Muscle of leg (tissue), 16 donors: ENCODE results near the gene PCGF1. TPM values are rescaled to one million over a fixed set of nuclear protein-coding genes. Genes with fewer than 3 reads are reported as not detected.
A peak's percentile ranks its signal among the peaks of the same experiment; 100 is the strongest.

Source experiments
- DNase-seq: peaks from one replicate; pipeline ENCODE4 v3.0.0; 2013
- H3K27ac ChIP-seq: one replicate; pipeline ENCODE4 v1.5.1; 2013; ENCODE audit warnings: mild to moderate bottlenecking, low read length, control low read depth
- H3K27me3 ChIP-seq: one replicate; pipeline ENCODE4 v1.6.1; 2013; ENCODE audit warnings: low read length; ENCODE audit not compliant: control insufficient read depth, insufficient read depth
- H3K36me3 ChIP-seq: one replicate; pipeline ENCODE4 v1.6.1; 2013; ENCODE audit warnings: low read length; ENCODE audit not compliant: control insufficient read depth, insufficient read depth
- H3K4me1 ChIP-seq: one replicate; pipeline ENCODE4 v1.6.1; 2013; ENCODE audit warnings: low read length; ENCODE audit not compliant: control insufficient read depth, insufficient read depth
- H3K4me3 ChIP-seq: one replicate; pipeline ENCODE4 v1.5.1; 2013; ENCODE audit warnings: low read length, control low read depth
- H3K9me3 ChIP-seq: replicated peaks from 2 replicates; pipeline ENCODE4 v1.6.1; 2013; ENCODE audit warnings: low read depth, low read length; ENCODE audit not compliant: control insufficient read depth
- WGBS: methylation state at CpG from one replicate; pipeline ENCODE4 v1.1.5; 2013; ENCODE audit warnings: missing lambda C conversion rate; ENCODE audit not compliant: insufficient coverage; 5-methylcytosine and 5-hydroxymethylcytosine counted together
- long read RNA-seq, 11 donors: transcript quantifications; one replicate each; lab custom pipeline, GENCODE V29; 2026
- polyA plus RNA-seq, 8 donors: library from polyadenylated mRNA; unstranded; fragments of 120-200 nt; gene quantifications; one replicate each; pipeline versions ENCODE4 v1.2.1 to v1.2.3, GENCODE V29; 2013; ENCODE audit warnings: inconsistent platforms in 1 of 8, low replicate concordance in 1 of 8; ENCODE audit not compliant: insufficient read length in 8 of 8, insufficient read depth in 1 of 8
- total RNA-seq: library from RNA; stranded (reverse); fragments of 120-200 nt; gene quantifications from one replicate; pipeline ENCODE4 v1.2.4, GENCODE V29; 2013

PCGF1 gene
- 11.4 TPM for total RNA-seq
- 10 to 100 TPM; 11.6 to 16.3 (median 13.2) TPM for polyA plus RNA-seq
- long read RNA-seq, donor 1, partial matches to known transcripts = 0 of 5 reads
- long read RNA-seq, donor 1, other reads (novel, unspliced or antisense) = 0 of 5 reads
- long read RNA-seq, donor 2 = 0 reads
- long read RNA-seq, donor 3, partial matches to known transcripts = 0 of 2 reads
- long read RNA-seq, donor 3, other reads (novel, unspliced or antisense) = 0 of 2 reads
- long read RNA-seq, donor 4, partial matches to known transcripts = 0 of 1 reads
- long read RNA-seq, donor 4, other reads (novel, unspliced or antisense) = 0 of 1 reads
- long read RNA-seq, donor 5, transcript PCGF1-201 (9 exons, 1,792 nt) = major isoform, 6 of 11 reads
- long read RNA-seq, donor 5, transcript PCGF1-204 (8 exons, 1,056 nt) = minor isoform, 5 of 11 reads
- long read RNA-seq, donor 5, partial matches to known transcripts = 0 of 11 reads
- long read RNA-seq, donor 5, other reads (novel, unspliced or antisense) = 0 of 11 reads
- long read RNA-seq, donor 6, partial matches to known transcripts = 0 of 6 reads
- long read RNA-seq, donor 6, other reads (novel, unspliced or antisense) = 0 of 6 reads
- long read RNA-seq, donor 7, transcript PCGF1-204 (8 exons, 1,056 nt) = major isoform, 5 of 9 reads
- long read RNA-seq, donor 7, partial matches to known transcripts = 0 of 9 reads
- long read RNA-seq, donor 7, other reads (novel, unspliced or antisense) = 0 of 9 reads
- long read RNA-seq, donor 8, partial matches to known transcripts = 0 of 7 reads
- long read RNA-seq, donor 8, other reads (novel, unspliced or antisense) = 0 of 7 reads
- long read RNA-seq, donor 9, partial matches to known transcripts = 0 of 4 reads
- long read RNA-seq, donor 9, other reads (novel, unspliced or antisense) = 0 of 4 reads
- long read RNA-seq, donor 10, partial matches to known transcripts = 0 of 6 reads
- long read RNA-seq, donor 10, other reads (novel, unspliced or antisense) = 0 of 6 reads
- long read RNA-seq, donor 11, partial matches to known transcripts = 0 of 4 reads
- long read RNA-seq, donor 11, other reads (novel, unspliced or antisense) = 0 of 4 reads

DNA sequence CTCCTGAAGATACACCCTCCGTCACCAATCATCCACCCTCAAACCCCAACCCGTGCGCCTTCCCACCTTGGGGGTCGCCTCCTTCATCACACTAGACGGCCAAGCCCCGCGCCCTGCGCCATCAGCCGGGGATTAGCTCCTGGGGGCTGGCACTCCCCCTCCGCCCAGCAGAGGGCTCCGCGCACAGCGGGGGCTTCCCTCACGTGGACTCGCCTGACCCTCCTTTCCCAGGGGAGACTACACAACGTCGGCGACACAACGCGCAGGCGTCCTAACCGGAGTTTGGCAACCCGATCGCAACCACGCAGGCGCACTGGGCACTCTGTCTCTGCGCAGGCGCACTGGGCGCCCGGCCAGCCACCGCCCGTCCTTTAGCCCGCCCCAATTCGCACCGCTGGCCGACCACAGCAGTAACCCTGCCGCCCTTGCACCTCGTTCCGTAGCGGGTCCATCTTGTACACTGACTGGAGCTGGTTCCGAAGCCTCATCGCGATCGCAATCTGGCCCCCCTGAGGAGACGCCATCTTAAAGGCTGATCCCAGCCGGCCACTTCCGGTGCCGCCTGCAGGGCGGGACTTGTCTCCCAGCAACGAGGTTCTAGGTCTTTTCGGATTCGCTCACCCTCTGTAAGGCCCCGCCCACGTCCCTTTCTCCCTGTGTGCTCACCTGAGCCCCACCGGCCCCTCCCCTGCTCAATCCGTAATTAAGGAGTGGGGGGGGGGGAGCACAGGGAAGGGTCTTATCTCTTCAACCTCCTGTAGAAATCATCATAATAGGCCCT lies at the start of gene PCGF1:
Gene PCGF1 (minus strand): TSS at position 551 of the 781 bp plus-strand sequence. CDS start 27 bp downstream, at position 524.
- WGBS = under 1% methylated on average over 49 of the region's 56 CpGs

DNA sequence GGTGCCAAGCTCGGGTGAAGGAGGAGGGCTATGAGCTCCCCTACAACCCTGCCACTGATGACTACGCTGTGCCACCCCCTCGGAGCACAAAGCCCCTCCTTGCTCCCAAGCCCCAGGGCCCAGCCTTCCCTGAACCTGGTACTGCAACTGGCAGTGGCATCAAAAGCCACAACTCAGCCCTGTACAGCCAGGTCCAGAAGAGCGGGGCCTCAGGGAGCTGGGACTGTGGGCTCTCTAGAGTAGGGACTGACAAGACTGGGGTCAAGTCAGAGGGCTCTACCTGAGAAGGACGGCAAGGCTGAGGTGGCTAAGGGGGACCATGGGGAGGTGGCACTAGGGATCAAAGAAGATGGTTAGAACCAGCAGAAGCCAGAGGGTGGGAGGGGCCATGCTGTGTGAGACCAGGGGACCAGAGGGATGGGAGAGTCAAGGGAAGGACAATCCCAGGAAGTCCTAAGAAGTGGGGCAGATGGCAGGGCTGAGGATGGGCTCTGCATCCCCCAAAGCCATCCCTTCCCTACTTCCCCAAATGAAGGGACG lies 49.4 kb upstream of the PCGF1 start:
- DNase-seq = no peak

More for the DNA sequence above, at the start of gene PCGF1:
- H3K27ac ChIP-seq = peak within 1 kb of the TSS; percentile 100
- DNase-seq = peak; percentile 99
- peak within 1 kb of the TSS; percentile 96 for H3K4me3 ChIP-seq
- peaks cover 16% of the 10 kb centered on the region for H3K36me3 ChIP-seq
- peaks cover 45% of the 10 kb centered on the region for H3K4me1 ChIP-seq
- peaks cover 68% of the 10 kb centered on the region for H3K27me3 ChIP-seq
- H3K9me3 ChIP-seq = no peaks in the 10 kb centered on the region

DNA sequence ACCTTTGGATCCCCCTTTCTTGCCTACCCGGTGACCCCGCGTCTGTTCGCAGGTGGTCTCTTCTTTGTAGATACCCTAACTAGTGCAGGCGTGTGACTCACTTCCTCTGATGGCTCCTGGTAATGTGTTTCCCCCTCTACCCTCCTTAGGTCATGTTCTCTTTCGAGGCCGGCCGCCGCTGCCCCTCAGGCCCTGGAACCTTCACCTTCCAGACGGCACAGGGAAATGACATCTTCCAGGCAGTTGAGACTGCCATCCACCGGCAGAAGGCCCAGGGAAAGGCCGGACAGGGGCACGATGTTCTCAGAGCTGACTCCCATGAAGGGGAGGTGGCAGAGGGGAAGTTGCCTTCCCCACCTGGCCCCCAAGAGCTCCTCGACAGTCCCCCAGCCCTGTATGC lies 48.7 kb upstream of the PCGF1 start:
- peak; percentile 6 for DNase-seq
- H3K4me3 ChIP-seq = no peak overlapping the region
- no peak overlapping the region for H3K27ac ChIP-seq
- peaks cover 23% of the 10 kb centered on the region for H3K4me1 ChIP-seq
- H3K9me3 ChIP-seq = no peaks in the 10 kb centered on the region
- WGBS = 85% methylated on average over 5 of the region's 14 CpGs
- H3K36me3 ChIP-seq = peaks cover 6% of the 10 kb centered on the region
- peaks cover 10% of the 10 kb centered on the region for H3K27me3 ChIP-seq

More for the DNA sequence above, 49.4 kb upstream of the PCGF1 start:
- Histone ChIP-seq H3K9me3 (no peaks in the 10 kb centered on the region), H3K27me3 (peaks cover 13% of the 10 kb centered on the region), H3K4me1 (peaks cover 23% of the 10 kb centered on the region), H3K27ac (no peak overlapping the region), H3K4me3 (no peak overlapping the region), H3K36me3 (peaks cover 4% of the 10 kb centered on the region)
- WGBS = 94% methylated on average over 2 of the region's 6 CpGs

DNA sequence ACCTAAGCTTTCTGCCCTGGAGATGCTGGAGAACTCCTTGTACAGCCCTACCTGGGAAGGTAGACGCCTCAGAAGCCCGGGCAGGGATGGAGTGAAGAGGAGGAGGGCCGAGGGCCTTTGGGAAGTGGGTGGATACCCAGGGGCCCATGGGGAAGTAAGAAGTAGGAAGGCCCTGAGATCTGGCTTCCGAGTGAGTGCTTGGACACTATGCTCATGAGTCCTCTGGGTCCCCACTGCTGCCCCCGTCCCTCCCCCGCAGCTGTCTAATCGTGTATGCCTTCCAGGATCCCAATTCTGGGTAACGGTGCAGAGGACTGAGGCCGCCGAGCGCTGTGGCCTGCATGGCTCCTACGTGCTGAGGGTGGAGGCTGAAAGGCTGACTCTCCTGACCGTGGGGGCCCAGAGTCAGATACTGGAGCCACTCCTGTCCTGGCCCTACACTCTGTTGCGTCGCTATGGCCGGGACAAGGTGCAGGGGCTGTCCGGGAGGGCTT lies 48.2 kb upstream of the PCGF1 start:
- peak; percentile 42 for DNase-seq
- WGBS = 43% methylated on average over 14 of the region's 17 CpGs
- H3K27me3 ChIP-seq = peaks cover 9% of the 10 kb centered on the region
- no peak overlapping the region for H3K27ac ChIP-seq
- H3K9me3 ChIP-seq = no peaks in the 10 kb centered on the region
- H3K36me3 ChIP-seq = peaks cover 6% of the 10 kb centered on the region
- H3K4me1 ChIP-seq = peaks cover 23% of the 10 kb centered on the region
- peak overlapping the region; percentile 71 for H3K4me3 ChIP-seq

DNA sequence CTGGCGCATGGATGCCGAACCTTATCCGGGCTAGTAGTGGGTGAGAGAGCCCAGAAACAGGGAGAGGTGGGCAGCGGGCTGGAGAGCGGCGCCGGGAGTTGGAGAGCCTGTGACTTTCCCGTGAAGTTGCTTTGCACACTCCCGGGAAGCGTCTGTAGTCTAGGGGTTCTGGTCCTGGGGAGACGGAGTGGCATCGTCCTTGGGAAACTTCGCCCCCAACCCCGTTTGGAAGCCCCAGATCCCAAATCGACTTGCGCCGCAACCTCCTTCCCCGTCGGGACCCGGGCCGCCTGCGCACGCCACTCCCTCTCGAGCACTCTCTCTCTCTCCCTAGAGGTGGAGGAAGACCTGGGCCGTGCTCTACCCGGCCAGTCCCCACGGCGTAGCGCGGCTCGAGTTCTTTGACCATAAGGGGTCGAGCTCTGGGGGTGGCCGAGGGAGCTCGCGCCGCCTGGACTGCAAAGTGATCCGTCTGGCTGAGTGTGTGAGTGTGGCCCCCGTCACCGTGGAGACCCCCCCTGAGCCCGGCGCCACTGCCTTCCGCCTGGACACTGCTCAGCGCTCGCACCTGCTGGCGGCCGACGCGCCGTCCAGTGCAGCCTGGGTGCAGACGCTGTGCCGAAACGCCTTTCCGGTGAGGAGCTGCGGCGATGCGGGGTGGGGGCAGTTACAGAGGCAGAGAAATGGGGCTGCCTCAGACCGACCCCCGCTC lies 47.5 kb upstream of the PCGF1 start:
- DNase-seq = peak; percentile 53
- Histone ChIP-seq H3K27ac (peak overlapping the region; percentile 42), H3K36me3 (peaks cover 6% of the 10 kb centered on the region), H3K9me3 (no peaks in the 10 kb centered on the region), H3K4me1 (peaks cover 26% of the 10 kb centered on the region), H3K4me3 (peak overlapping the region; percentile 71), H3K27me3 (peaks cover 4% of the 10 kb centered on the region)
- under 1% methylated on average over 36 of the region's 58 CpGs for WGBS

DNA sequence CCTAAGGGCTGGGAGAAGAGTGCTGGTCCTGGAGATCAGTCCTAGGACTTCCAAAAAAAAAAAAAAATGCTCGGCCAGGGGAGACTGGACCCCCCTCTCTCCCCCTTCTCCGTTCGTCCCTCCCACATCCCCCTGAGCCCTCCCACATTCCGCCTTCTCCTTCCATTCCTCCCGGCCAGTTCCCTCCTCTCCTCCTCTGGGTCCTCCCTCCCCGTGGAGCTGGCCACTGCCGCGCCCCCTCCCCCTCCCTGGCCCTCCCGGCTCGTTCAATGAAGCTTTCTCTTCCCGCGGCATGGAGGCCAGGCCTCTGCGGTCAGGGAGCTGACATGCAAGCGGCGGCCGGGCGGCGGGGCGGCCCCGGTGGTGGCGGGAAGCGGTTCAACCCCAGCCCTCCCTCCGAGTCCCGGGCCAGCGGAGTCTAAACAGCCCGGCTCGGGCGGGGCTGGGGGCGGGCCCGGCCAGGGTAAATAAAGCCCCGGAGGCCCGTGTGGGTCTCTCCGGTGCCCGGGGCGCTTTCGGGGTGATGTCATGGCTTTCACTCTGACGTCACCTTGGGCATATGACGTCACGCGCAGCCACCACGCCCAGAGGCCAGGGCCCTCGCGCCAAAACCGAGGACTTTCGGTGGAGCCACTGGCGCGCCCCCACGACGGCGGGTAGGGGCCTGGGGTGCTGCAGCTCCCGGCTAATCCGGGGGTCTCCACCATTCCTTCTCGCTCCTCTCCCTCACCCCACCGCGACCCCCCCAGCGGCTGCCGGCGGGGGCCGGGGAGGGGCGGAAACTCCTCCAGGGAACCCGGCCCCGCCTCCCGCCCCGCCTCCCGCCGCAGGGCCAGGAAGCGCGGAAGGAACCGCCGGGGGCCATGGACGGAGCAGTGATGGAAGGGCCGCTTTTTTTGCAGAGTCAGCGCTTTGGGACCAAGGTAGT lies 46.7 kb upstream of the PCGF1 start, which contains the start of the genes DOK1 and LOXL3:
Gene DOK1 (plus strand): TSS at position 829 of the 928 bp plus-strand sequence. CDS start 35 bp downstream, at position 864.
Gene LOXL3 (minus strand): TSS at position 51 of the 928 bp plus-strand sequence. CDS start 1,308 bp downstream, outside the sequence.
- WGBS = under 1% methylated on average over 66 of the region's 73 CpGs
- Histone ChIP-seq H3K27me3 (peaks cover 7% of the 10 kb centered on the region), H3K4me1 (peaks cover 34% of the 10 kb centered on the region), H3K4me3 (peak within 1 kb of the TSS; percentile 71), H3K9me3 (no peaks in the 10 kb centered on the region), H3K27ac (peak within 1 kb of the TSS; percentile 67), H3K36me3 (peaks cover 6% of the 10 kb centered on the region)
- DNase-seq = peak; percentile 96

DNA sequence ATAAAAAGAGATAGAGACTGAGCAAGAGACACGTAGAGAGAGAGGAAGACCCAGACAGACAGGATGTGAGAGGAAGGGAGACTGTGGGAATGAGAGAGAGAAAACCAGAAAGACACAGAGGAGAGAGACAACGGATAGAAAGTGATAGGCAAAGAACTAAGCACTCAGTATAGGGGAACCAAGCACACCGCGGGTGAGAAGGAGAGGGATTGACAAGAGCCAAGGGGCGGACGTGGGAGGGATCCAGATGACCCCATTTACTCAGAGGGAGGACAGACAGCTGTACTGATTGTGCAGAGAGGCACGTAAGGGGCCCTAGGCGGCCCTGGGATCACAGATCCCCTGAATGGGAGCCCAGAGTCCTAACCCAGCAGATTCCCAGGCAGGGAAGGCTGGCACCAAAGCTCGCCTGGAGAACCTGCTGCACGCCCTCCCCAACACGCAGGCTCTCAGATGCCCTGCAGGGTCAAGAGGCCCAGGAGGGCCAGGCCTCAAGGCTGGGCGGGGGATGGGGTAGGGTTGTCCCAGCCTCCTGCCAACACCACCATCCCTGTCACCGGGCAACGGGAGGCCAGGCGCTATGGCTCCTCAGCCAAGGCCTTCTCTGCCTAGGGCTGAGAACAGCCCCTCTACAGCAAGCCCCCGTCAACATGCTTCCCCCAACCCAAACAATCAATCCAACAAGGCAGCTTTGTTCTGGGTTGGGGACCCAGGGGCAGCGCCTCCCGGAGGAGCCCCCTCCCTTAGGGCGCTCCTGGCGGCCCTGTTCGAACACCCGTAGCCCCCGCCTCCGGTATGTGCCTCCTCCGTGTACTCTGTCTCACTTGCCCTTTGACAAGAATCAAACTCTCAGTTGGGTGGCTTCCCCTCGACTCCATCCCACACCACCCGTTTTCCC lies 45.7 kb upstream of the PCGF1 start:
- peaks cover 6% of the 10 kb centered on the region for H3K36me3 ChIP-seq
- H3K27ac ChIP-seq = peak overlapping the region; percentile 67
- H3K4me1 ChIP-seq = peaks cover 40% of the 10 kb centered on the region
- no peaks in the 10 kb centered on the region for H3K9me3 ChIP-seq
- peak overlapping the region; percentile 71 for H3K4me3 ChIP-seq
- peaks cover 9% of the 10 kb centered on the region for H3K27me3 ChIP-seq
- 20% methylated on average over 20 of the region's 27 CpGs for WGBS
- peak; percentile 52 for DNase-seq
